K562 (cell line): ENCODE data around the gene MED16. TPM values are rescaled to one million over a fixed set of nuclear protein-coding genes. Genes with fewer than 3 reads are reported as not detected.

Experiments
- CEBPB ChIP-seq: fragments of 450-650 bp; IDR thresholded peaks from 2 replicates; pipeline ENCODE4 v1.6.1; 2016; ENCODE audit warnings: missing genetic modification characterization, missing compliant biosample characterization
- E2F1 ChIP-seq: sonication (generic); formaldehyde crosslinking; IDR thresholded peaks from 2 replicates; pipeline ENCODE4 v1.8.1; 2023; ENCODE audit warnings: mild to moderate bottlenecking, missing genetic modification reagents, moderate library complexity
- HCFC1 ChIP-seq: IDR thresholded peaks from 2 replicates; pipeline ENCODE4 v1.6.1; 2012; ENCODE audit warnings: low read depth, low read length, improper control_type of control experiment
- HDAC8 ChIP-seq: fragments of 450-650 bp; IDR thresholded peaks from 2 replicates; pipeline ENCODE4 v1.6.1; 2016; ENCODE audit warnings: mild to moderate bottlenecking, missing genetic modification characterization, moderate library complexity, missing compliant biosample characterization
- IFI16 ChIP-seq: fragments of 250-450 bp; sonication (Bioruptor Pico); IDR thresholded peaks from 2 replicates; pipeline ENCODE4 v2.1.2; 2022; ENCODE audit warnings: mild to moderate bottlenecking, inconsistent platforms
- ILF3 ChIP-seq: fragments of 450-650 bp; IDR thresholded peaks from 2 replicates; pipeline ENCODE4 v1.6.1; 2018; ENCODE audit warnings: antibody characterized with exemption, mild to moderate bottlenecking, moderate library complexity, borderline replicate concordance
- JUN ChIP-seq, 2 experiments: sonication (generic) in 1 of 2; formaldehyde crosslinking in 1 of 2; IDR thresholded peaks; 2 replicates each; pipeline versions ENCODE4 v1.6.1 to v1.8.0; 2012 to 2022; ENCODE audit warnings: borderline replicate concordance in 2 of 2, mild to moderate bottlenecking in 2 of 2, improper control_type of control experiment in 1 of 2, low read depth in 1 of 2, low read length in 1 of 2, missing genetic modification reagents in 1 of 2
- MEIS2 ChIP-seq: fragments of 450-650 bp; IDR thresholded peaks from 2 replicates; pipeline ENCODE4 v1.6.1; 2014; ENCODE audit warnings: mild to moderate bottlenecking; ENCODE audit not compliant: partially characterized antibody
- NUFIP1 ChIP-seq: fragments of 450-650 bp; IDR thresholded peaks from 2 replicates; pipeline ENCODE4 v1.6.1; 2018; ENCODE audit not compliant: partially characterized antibody
- PCBP2 ChIP-seq: fragments of 200-400 bp; formaldehyde crosslinking; IDR thresholded peaks from 2 replicates; pipeline ENCODE4 v1.6.1; 2018; ENCODE audit warnings: low read length, low read depth, mild to moderate bottlenecking, moderate library complexity; ENCODE audit not compliant: poor library complexity, severe bottlenecking
- PURB ChIP-seq: sonication (generic); formaldehyde crosslinking; IDR thresholded peaks from 2 replicates; pipeline ENCODE4 v1.9.0; 2021; ENCODE audit warnings: low read depth, mild to moderate bottlenecking, missing genetic modification reagents
- RBM17 ChIP-seq: fragments of 200-400 bp; formaldehyde crosslinking; IDR thresholded peaks from 2 replicates; pipeline ENCODE4 v1.6.1; 2017; ENCODE audit warnings: low read depth, mild to moderate bottlenecking, low read length, borderline replicate concordance
- SP2 ChIP-seq: IDR thresholded peaks from 2 replicates; pipeline ENCODE4 v1.6.1; 2011; ENCODE audit warnings: mild to moderate bottlenecking, low read depth, low read length, moderate library complexity; ENCODE audit not compliant: poor library complexity, severe bottlenecking; ENCODE audit errors: extremely low read depth
- SRSF9 ChIP-seq: fragments of 200-400 bp; formaldehyde crosslinking; IDR thresholded peaks from 2 replicates; pipeline ENCODE4 v1.6.1; 2017; ENCODE audit warnings: low read depth, low read length, borderline replicate concordance
- STAT6 ChIP-seq: sonication (generic); formaldehyde crosslinking; IDR thresholded peaks from 2 replicates; pipeline ENCODE4 v1.8.1; 2023; ENCODE audit warnings: mild to moderate bottlenecking, missing genetic modification reagents
- TEAD4 ChIP-seq, 2 experiments: sonication (generic) in 1 of 2; formaldehyde crosslinking in 1 of 2; IDR thresholded peaks; 2 replicates each; pipeline versions ENCODE4 v1.6.1 to v1.8.0; 2012 to 2022; ENCODE audit warnings: borderline replicate concordance in 1 of 2, inconsistent platforms in 1 of 2, low read length in 1 of 2, mild to moderate bottlenecking in 1 of 2, missing genetic modification reagents in 1 of 2
- UBTF ChIP-seq, 2 experiments: IDR thresholded peaks; 2 replicates each; pipeline ENCODE4 v1.6.1; 2012; ENCODE audit warnings: improper control_type of control experiment in 2 of 2, low read depth in 2 of 2, low read length in 2 of 2, borderline replicate concordance in 1 of 2
- ZNF324 ChIP-seq: fragments of 250-450 bp; sonication (Bioruptor Pico); IDR thresholded peaks from 2 replicates; pipeline ENCODE4 v1.4.0; 2020; ENCODE audit warnings: mild to moderate bottlenecking
- ZNF717 ChIP-seq: fragments of 250-450 bp; sonication (Bioruptor Pico); IDR thresholded peaks from 2 replicates; pipeline ENCODE4 v1.5.0; 2021
- ZNF79 ChIP-seq: fragments of 250-450 bp; sonication (Bioruptor Pico); IDR thresholded peaks from 2 replicates; pipeline ENCODE4 v1.4.0; 2020; ENCODE audit warnings: low read depth, mild to moderate bottlenecking, moderate library complexity
- polyA plus RNA-seq, 8 experiments: library from polyadenylated mRNA; depleted of rRNA in 4 of 8; stranded (reverse) in 5 of 8; unstranded in 3 of 8; fragments of >200 nt; fragmentation: Nextera tagmentation in 2 of 8; fragmentation: Illumina TruSeq in 1 of 8; extraction: Ambion mirVana in 2 of 8; extraction: Trizol in 1 of 8; gene quantifications; 2 replicates each; pipeline versions ENCODE4 v1.2.1 to v1.2.3, GENCODE V29; 2011 to 2014; ENCODE audit warnings: inconsistent platforms in 1 of 8, missing spikeins in 1 of 8
- total RNA-seq, 7 experiments: library from RNA; depleted of rRNA in 6 of 7; stranded (reverse); fragments of >200 nt in 6 of 7; fragmentation: Illumina TruSeq in 2 of 7; extraction: Trizol in 2 of 7; gene quantifications; 2 replicates each; pipeline versions ENCODE4 v1.2.1 to v1.2.3, GENCODE V29; 2011 to 2021; ENCODE audit warnings: low replicate concordance in 1 of 7

The MED16 gene
- total and polyA plus RNA-seq, 9 of the 15 experiments (the other 6 are each of a cell fraction or from before 2014, with no cell fraction given), result 0.89 to 59.9 (median 8.6) TPM

GRCh38 chr19:861756-862580 lies 31.0 kb downstream of the MED16 start (continued):
- TF ChIP-seq SRSF9 (no peak), HDAC8 (tag) (no peak), STAT6 (peak; percentile 55; the same call in 1 of the 2 replicates), ILF3 (no peak), PURB (CRISPR knock-in tag) (no peak), UBTF (IDR thresholded peaks at IDR 0.05; ENCODE audit: borderline replicate concordance in 1 of 2, low read depth in 2 of 2, low read length in 2 of 2) (0 out of 4 replicates have a peak, but pooled peaks of 1 of the 2 experiments have one; percentile 56), CEBPB (tag) (no peak), IFI16 (no peak), E2F1 (peak; percentile 32; the same call in 1 of the 2 replicates), NUFIP1 (no peak), TEAD4 (IDR thresholded peaks at IDR 0.05; ENCODE audit: low read length) (0 out of 2 replicates have a peak, but pooled peaks have one; percentile 12), TEAD4 (CRISPR knock-in tag; IDR thresholded peaks at IDR 0.05; ENCODE audit: borderline replicate concordance) (no peak), SP2 (no peak), ZNF324 (CRISPR knock-in tag) (no peak), HCFC1 (0 out of 2 replicates have a peak, but pooled peaks have one; percentile 37), MEIS2 (peak; percentile 13), ZNF79 (CRISPR knock-in tag) (no peak), JUN (IDR thresholded peaks at IDR 0.05; ENCODE audit: borderline replicate concordance, low read depth, low read length) (no peak; the same call in 1 of the 2 replicates), JUN (CRISPR knock-in tag; IDR thresholded peaks at IDR 0.05; ENCODE audit: borderline replicate concordance) (no peak), RBM17 (no peak), ZNF717 (CRISPR knock-in tag) (no peak), PCBP2 (no peak)
